Activated T-cell treated with anti-CD3 and anti-CD28 coated beads, Interleukin-2, amount 50 U/mL, for 1 hour (primary cell): ENCODE data around the gene KANK3.
"Not testable (repeated sequence)": the region's sequence is repeated elsewhere in the genome, so short reads cannot be mapped to it uniquely, and the experiment has no call there.

ENCODE experiments used
- DNase-seq: peaks from one replicate; pipeline ENCODE4 v3.0.0-alpha.2; 2020

KANK3 gene

GRCh38 chr19:8314981-8315640 lies 28.0 kb downstream of the KANK3 start:
- not testable (repeated sequence) for DNase-seq

GRCh38 chr19:8311461-8312260 lies 31.4 kb downstream of the KANK3 start:
- DNase-seq, result no peak

DNA sequence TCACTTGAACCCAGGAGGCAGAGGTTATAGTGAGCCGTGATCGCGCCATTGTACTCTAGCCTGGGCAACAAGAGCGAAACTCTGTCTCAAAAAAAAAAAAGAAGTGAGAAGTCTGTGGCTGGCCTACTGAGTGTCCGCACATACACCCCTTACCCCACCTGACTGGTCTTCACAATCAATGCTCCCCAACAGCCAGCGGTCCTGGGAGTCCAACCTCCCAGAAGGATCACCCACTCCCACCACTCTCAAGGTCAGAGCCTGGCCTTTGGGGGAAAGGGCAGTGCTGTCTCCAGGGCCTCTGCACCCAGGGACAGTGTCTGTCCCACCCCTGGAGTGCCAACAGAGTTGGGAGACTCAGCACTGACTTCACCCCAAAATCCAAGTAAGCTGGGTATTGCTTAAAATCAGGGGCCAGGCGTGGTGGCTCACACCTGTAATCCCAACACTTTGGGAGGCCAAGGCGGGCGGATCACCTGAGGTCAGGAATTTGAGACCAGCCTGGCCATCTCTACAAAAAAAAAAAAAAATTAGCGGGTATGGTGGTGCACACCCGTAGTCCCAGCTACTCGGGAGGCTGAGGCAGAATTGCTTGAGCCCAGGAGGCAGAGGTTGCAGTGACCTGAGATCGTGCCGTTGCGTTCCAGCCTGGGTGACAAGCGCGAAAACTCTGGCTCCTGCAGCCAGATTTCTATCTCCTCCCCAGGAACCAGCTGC lies 32.6 kb downstream of the KANK3 start:
- DNase-seq, result no peak

DNA sequence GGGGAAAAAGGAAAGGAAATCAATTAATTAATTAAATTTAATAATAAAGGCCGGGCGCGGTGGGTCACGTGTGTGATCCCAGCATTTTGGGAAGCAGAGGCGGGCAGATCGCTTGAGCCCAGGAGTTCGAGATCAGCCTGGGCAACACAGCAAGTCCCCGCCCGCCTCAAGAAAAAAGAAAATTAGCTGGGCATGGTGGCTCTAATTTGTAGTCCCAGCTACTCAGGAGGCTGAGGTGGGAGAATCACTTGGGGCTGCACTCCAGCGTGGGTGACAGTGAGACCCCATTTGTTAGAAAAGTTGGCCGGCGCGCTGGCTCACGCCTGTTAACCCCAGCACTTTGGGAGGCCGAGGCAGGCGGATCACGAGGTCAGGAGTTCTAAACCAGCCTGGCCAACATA lies 34.2 kb downstream of the KANK3 start:
- no peak for DNase-seq

DNA sequence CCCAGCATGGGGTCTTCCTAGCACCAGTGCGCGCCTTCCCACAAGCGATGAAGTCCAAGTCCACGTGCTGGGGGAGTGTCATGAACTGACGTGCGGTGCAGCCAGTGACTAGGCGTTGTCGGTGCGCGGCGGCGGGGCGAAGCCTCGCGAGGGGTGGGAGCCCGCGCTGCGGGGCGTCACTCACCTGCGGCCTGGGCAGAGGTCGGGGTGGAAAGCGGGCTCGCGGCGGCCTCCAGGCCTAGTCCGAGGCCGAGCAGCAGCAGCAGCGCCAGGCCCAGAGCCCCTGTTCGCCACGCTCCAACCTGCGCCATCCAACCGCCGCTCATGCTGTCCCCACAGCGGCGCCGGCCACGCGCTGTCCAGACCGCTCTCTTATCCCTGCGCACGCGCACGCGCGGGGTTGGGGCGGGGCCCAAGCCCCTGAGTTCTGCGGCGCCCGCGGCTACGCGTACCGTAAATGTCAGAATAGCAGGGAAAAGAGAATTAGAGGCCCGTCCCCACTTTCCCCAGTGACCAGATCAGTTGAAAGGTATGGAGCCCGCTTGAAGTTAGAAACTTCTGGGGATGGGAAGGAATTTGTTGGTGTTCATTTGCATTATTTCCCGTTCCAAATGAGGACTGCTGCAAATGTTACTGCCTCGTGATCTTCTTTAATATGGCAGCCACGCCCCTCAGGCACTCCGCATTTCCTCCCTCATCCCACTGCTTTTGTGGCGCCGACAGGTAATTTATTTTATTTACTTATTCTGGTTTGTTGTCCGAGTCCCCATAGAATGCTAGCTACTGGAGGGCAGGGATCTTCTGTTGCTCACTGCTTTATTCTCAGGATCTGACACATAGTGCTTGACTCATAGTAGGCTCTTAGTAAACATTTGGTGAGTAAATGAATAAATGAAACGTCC lies 34.8 kb downstream of the KANK3 start, which contains the start of gene CD320:
Gene CD320, minus strand, starts transcription at position 394 of the 902 bp plus-strand sequence. Its CDS starts 68 bp downstream, at position 326.
- peak; percentile 88 for DNase-seq

- DNase-seq, result no peak
Observed at GRCh38 chr19:8307400-8307964, 35.6 kb downstream of the KANK3 start.

DNA sequence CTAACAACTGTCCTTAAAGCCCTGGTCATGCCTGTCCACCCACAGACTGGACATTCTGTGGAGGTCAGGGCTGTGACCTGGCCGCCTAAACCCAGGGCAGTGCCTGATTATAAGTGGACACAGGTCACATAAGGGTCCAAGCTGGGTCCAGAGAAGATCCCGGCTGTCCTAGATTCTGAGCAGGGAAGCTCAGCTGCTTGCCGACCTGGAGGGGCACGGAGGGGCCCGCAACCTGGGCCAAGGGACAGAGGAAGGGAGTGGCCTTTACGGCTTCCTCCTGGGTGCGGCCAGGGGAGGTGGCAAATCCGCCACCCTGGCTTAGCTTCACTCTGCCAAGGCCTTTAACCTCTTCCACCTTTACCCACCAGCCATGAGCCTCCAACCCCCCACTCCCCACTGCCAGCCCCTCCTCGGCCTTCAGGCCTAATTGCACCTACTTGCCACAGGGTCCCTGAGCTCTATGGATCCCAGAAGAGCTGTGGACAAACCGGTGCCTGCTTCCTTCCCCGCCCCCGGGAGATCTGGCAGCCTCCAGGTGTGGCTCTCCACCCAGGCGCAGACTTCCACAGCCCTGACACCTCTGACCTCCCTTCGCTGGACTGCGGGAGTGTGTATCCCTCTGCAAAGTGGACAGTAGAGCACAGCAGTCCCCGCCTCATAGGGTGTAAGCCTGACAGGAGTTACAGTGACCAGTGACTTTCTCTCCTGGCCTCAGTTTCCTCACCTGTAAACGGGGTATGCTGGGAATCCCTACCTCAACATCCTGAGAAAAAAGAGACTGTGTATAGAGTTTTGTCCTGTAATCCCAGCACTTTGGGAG lies 36.6 kb downstream of the KANK3 start:
- DNase-seq, result no peak

GRCh38 chr19:8305798-8306197 lies 37.3 kb downstream of the KANK3 start:
- no peak for DNase-seq

DNA sequence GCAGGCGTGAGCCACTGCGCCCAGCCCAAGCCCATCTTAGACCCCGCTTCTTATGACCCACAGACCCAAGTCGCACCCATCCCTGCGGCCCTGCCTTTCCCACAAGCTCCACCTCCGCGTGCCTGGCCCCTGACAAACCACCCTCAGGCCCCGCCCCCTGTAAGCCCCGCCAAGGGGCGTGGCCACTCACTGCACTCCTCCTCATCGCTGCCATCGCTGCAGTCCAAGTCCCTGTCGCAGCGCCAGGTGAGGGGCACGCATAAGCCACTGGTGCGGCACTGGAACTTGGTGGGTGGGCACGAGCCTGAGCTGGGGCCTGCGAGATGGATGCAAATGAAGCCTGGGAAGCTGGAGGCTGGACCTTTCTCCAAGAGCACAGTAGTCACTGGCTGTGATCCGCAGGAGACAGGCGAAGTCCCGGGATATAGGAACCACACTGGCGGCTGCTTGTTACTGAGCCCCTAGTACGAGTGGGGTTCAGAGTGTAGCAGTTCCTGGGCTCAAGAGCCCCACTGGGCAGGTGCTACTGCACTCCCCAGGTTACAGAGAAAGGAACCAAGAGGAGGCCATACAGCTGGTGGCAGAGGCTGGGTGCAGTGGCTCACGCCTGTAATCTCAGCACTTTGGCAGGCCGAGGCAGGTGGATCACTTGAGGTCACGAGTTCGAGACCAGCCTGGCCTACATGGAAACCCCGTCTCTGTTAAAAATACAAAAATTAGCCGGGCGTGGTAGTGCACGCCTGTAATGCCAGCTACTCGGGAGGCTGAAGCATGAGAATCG lies 38.0 kb downstream of the KANK3 start:
- DNase-seq, result peak; percentile 15

DNA sequence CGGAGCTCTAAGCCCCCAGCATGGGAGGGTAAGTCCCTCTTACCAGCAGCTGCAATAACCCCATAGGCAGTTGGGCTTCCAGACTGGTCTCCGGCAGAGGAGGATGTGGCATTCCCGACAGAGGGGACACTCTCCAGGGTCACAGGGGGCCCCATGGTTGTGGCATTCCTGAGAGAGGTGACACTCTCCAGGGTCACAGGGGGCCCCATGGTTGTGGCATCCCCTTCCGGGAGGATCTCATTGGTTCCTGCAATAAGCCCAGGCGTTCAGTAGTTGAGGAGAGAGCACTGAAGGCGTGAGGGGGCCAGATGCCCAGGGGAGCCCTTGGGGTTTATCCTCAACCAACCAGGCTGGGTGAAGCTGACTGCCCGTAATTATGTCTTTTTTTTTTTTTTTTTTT lies 40.3 kb downstream of the KANK3 start:
- DNase-seq, result no peak

- DNase-seq, result peak; percentile 8
Observed at GRCh38 chr19:8302357-8302691, 40.7 kb downstream of the KANK3 start.

DNA sequence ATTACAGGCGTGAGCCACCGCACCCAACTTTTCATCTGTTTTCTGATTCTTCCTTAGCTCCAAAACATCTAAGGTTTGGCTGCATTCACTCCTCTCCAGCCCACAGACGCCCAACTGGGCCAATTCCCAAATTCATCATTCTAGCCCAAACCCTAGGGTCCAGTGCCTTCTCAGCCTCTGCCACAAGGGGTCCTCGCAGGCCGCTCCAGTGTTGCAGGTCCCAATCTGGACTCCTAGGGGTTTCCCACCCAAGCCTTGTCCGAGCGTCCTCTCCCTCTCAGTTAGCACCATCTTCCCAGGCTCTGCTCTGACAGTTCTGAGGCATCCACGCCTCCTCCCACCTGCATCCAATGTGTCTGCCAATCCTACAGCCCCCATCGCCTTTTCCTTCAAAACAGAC lies 51.7 kb downstream of the KANK3 start:
- not testable (repeated sequence) for DNase-seq

GRCh38 chr19:8276508-8276907 lies 66.6 kb downstream of the KANK3 start:
- DNase-seq, result not testable (repeated sequence)
